Ovary (tissue), 9 donors: ENCODE measurements around the gene RTKN. TPM values are rescaled to one million over a fixed set of nuclear protein-coding genes. Genes with fewer than 3 reads are reported as not detected.

Source experiments
- DNase-seq, 5 donors: peaks; one replicate each; pipeline ENCODE4 v3.0.0-alpha.2; 2019 to 2020
- H3K27ac ChIP-seq, 2 donors: fragments of 200-600 bp; one replicate each; pipeline versions ENCODE4 v1.5.1 to v1.8.0; 2019 to 2022
- H3K27me3 ChIP-seq: fragments of 200-600 bp; one replicate; pipeline ENCODE4 v1.8.0; 2022
- H3K36me3 ChIP-seq: fragments of 200-600 bp; sonication (generic); one replicate; pipeline ENCODE4 v1.5.1; 2019
- H3K4me1 ChIP-seq: one replicate; pipeline ENCODE4 v1.8.1; 2013; ENCODE audit warnings: mild to moderate bottlenecking, moderate library complexity; ENCODE audit not compliant: insufficient read depth
- H3K4me3 ChIP-seq: fragments of 200-600 bp; sonication (generic); one replicate; pipeline ENCODE4 v1.5.1; 2017
- H3K9me3 ChIP-seq, 2 donors: fragments of 200-600 bp in 1 of 2; sonication (generic) in 1 of 2; one replicate each; pipeline versions ENCODE4 v1.5.1 to v1.8.1; 2013 to 2019; ENCODE audit warnings: mild to moderate bottlenecking in 1 of 2, moderate library complexity in 1 of 2
- EP300 ChIP-seq: sonication (generic); formaldehyde crosslinking; IDR thresholded peaks from one replicate; pipeline ENCODE4 v1.6.1; 2017; ENCODE audit warnings: antibody characterized with exemption
- POLR2A ChIP-seq: fragments of 450-650 bp; IDR thresholded peaks from one replicate; pipeline ENCODE4 v1.6.1; 2017; ENCODE audit warnings: antibody characterized with exemption, mild to moderate bottlenecking, moderate library complexity
- WGBS, 3 donors: extraction: QIAGEN DNeasy Blood & Tissue Kit in 1 of 3; methylation state at CpG; one replicate each; pipeline versions ENCODE4 v1.1.5 to v1.1.7; 2013 to 2017; 5-methylcytosine and 5-hydroxymethylcytosine counted together
- intact Hi-C, 4 donors: fragments of 100-400 bp; cut with DNase I; formaldehyde crosslinking; loops; one replicate each; pipeline versions ENCODE4 v1.11.0 to v1.15.1; 2022 to 2023
- polyA plus RNA-seq, 2 donors: library from polyadenylated mRNA; stranded (reverse); fragments of 200-250 nt in 1 of 2; fragments of 350-450 nt in 1 of 2; fragmentation: Illumina TruSeq in 1 of 2; extraction: RNeasy Lipid Tissue Mini Kit (QIAGEN cat#74804) in 1 of 2; gene quantifications; one replicate each; pipeline ENCODE4 v1.2.3, GENCODE V29; 2013 to 2014
- total RNA-seq, 7 donors: library from RNA; depleted of rRNA in 2 of 7; stranded (reverse); fragments of >200 nt in 2 of 7; fragmentation: NEBNext Ultra II Directional in 3 of 7; extraction: Animal tissue kit (Norgen Biotek cat#: 25700) in 3 of 7; gene quantifications; one replicate each; pipeline versions ENCODE4 v1.1.0 to v1.2.4, GENCODE V29; 2016 to 2023
- TF ChIP-seq, protein P1 (sequence below), 3 donors: fragments of 450-650 bp in 2 of 3; fragments of 200-600 bp in 1 of 3; IDR thresholded peaks; one replicate each; pipeline versions ENCODE4 v1.5.1 to v1.8.0; 2016 to 2022; ENCODE audit warnings: antibody characterized with exemption in 3 of 3, mild to moderate bottlenecking in 1 of 3
- donor health status: DM: no; HTN: no; CAD: no; lungs with moderate emphysema.
- donor health status: DM: no; HTN: no; CAD: no.
- donor health status: Bipolar disorder and iron deficiency.
- donor health status: DM: yes; HTN: yes; CAD: no.
- donor health status: DM: no; HTN: no; CAD: no.
- donor health status: DM: yes; HTN: yes; CAD: no.

The RTKN gene
- total and polyA plus RNA-seq, 9 donors, result 1.6 to 30.9 (median 11.5) TPM

DNA sequence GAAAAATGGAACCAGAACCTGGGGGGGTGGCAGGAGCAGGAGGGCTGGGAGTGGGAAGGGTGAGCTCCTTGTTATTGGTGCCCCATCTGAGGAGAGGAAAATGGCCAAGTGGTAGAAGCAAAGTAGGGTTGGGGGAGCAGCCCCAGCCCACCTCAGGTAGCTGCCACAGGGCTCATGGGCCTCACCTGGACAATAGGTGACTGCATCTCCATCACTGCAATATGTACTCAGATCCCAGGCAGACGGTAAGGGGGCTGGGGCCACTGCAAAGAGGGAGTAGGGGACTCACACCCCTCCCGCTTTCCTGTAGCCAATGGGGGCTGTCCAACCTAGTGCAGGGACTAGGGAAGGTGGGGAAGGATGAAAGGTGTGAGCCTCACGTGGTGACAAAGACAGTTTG is 24.5 kb downstream of the RTKN start:
- no peak for TF ChIP-seq POLR2A
- H3K27me3 ChIP-seq, result no peaks in the 10 kb centered on the region
- H3K4me3 ChIP-seq, result no peak overlapping the region
- no peak overlapping the region for H3K27ac ChIP-seq
- H3K9me3 ChIP-seq, result no peaks in the 10 kb centered on the region
- peaks cover 22% of the 10 kb centered on the region for H3K4me1 ChIP-seq
- DNase-seq, result no peak
- WGBS, 3 donors, result 77 to 84% (median 82%) methylated on average over 3 of the region's 3 CpGs
- intact Hi-C loops, result no loop called here
- no peaks in the 10 kb centered on the region for H3K36me3 ChIP-seq

DNA sequence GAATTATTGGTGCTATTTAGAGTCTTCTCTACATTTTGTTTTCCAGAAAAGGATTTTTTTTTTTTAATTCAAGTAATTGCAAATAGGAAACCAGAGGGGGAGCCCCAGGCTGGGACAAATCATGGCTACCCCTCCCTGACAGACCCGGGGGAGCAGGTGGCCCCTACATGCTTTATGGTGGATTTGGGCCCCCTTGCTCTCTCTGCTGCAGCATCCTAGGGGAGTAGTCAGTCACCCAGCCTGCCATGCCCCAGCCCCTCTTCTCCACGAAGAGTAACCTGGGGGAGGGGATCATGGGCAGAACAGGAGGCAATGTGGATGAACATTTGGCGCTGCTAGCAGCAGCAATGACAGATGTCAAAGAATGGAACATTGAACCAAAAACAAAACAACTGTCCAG is 25.0 kb downstream of the RTKN start:
- H3K27me3 ChIP-seq, result no peaks in the 10 kb centered on the region
- H3K27ac ChIP-seq, result no peak overlapping the region
- H3K4me3 ChIP-seq, result no peak overlapping the region
- no peaks in the 10 kb centered on the region for H3K9me3 ChIP-seq
- DNase-seq, result no peak
- 58 to 69% (median 63%) methylated on average over 3 of the region's 3 CpGs for WGBS, 3 donors
- H3K36me3 ChIP-seq, result no peaks in the 10 kb centered on the region
- intact Hi-C loops, result no loop called here
- TF ChIP-seq, protein P1, sequence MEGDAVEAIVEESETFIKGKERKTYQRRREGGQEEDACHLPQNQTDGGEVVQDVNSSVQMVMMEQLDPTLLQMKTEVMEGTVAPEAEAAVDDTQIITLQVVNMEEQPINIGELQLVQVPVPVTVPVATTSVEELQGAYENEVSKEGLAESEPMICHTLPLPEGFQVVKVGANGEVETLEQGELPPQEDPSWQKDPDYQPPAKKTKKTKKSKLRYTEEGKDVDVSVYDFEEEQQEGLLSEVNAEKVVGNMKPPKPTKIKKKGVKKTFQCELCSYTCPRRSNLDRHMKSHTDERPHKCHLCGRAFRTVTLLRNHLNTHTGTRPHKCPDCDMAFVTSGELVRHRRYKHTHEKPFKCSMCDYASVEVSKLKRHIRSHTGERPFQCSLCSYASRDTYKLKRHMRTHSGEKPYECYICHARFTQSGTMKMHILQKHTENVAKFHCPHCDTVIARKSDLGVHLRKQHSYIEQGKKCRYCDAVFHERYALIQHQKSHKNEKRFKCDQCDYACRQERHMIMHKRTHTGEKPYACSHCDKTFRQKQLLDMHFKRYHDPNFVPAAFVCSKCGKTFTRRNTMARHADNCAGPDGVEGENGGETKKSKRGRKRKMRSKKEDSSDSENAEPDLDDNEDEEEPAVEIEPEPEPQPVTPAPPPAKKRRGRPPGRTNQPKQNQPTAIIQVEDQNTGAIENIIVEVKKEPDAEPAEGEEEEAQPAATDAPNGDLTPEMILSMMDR (IDR thresholded peaks at IDR 0.05), result no peak
- no peak for TF ChIP-seq EP300
- no peak for TF ChIP-seq POLR2A
- peaks cover 20% of the 10 kb centered on the region for H3K4me1 ChIP-seq

- intact Hi-C loops, result no loop called here
- Histone ChIP-seq H3K27me3 (no peaks in the 10 kb centered on the region), H3K4me1 (peaks cover 20% of the 10 kb centered on the region), H3K4me3 (peak overlapping the region; percentile 44), H3K27ac (no peak overlapping the region), H3K9me3 (no peaks in the 10 kb centered on the region), H3K36me3 (no peaks in the 10 kb centered on the region)
- DNase-seq, result peak in 1 of 5 donors; percentile 48
- WGBS, 3 donors, result 47 to 52% (median 50%) methylated on average over 35 of the region's 35 CpGs
- TF ChIP-seq POLR2A (no peak), EP300 (no peak)
- TF ChIP-seq, protein P1 (IDR thresholded peaks at IDR 0.05), result no peak
Observed at GRCh38 chr2:74415762-74416395, 25.9 kb downstream of the RTKN start.

GRCh38 chr2:74414881-74415761 is 26.6 kb downstream of the RTKN start:
- H3K9me3 ChIP-seq, result no peaks in the 10 kb centered on the region
- no peak for TF ChIP-seq EP300
- TF ChIP-seq, protein P1 (IDR thresholded peaks at IDR 0.05), result peak in 2 of 3 donors; percentile 17 to 32
- H3K27ac ChIP-seq, result peak overlapping the region in 1 of 2 donors; percentile 15
- peak; percentile 51 to 71 (median 59) for DNase-seq
- H3K36me3 ChIP-seq, result no peaks in the 10 kb centered on the region
- no peaks in the 10 kb centered on the region for H3K27me3 ChIP-seq
- intact Hi-C loops, result no loop called here
- WGBS, 3 donors, result 1 to 4% (median 2%) methylated on average over 61 to 66 of the region's 66 CpGs
- peaks cover 19% of the 10 kb centered on the region for H3K4me1 ChIP-seq
- peak overlapping the region; percentile 44 for H3K4me3 ChIP-seq
